Panc1 (cell line): ENCODE measurements around the gene TJAP1. TPM values are rescaled to one million over a fixed set of nuclear protein-coding genes. Genes with fewer than 3 reads are reported as not detected.

Experiments
- ATAC-seq: fragments of 200-7000 bp; cut with Tn5 transposase; 2 replicates; pipeline ENCODE4 v1.9.1; 2020; ENCODE audit warnings: mild to moderate bottlenecking, moderate library complexity
- BruUV-seq: library from RNA; stranded (reverse); fragments of 400-500 nt; replicated peaks from 2 replicates; lab custom pipeline; 2021; lab: Mats Ljungman, UMichigan
- CTCF ChIA-PET: fragments of 300-600 bp; sonication (Branson Sonifier 250); formaldehyde crosslinking; loops from one replicate; lab custom pipeline; 2022; ENCODE audit warnings: antibody characterized with exemption; lab: Charles Lee
- POLR2A ChIA-PET: fragments of 300-600 bp; sonication (Branson Sonifier 250); formaldehyde crosslinking; loops from one replicate; lab custom pipeline; 2022; ENCODE audit warnings: antibody characterized with exemption; lab: Charles Lee
- DNase-seq: peaks from one replicate; pipeline ENCODE4 v3.0.0-alpha.2; 2010; ENCODE audit warnings: low read depth, low spot score
- H3K27ac ChIP-seq: 2 replicates; pipeline ENCODE4 v1.5.1; 2011; ENCODE audit warnings: mild to moderate bottlenecking, low read length, inconsistent platforms
- H3K27me3 ChIP-seq: fragments of 200-500 bp; sonication (Bioruptor generic); 2 replicates; pipeline ENCODE4 v1.6.0; 2014; ENCODE audit warnings: low read length, inconsistent platforms; ENCODE audit not compliant: control insufficient read depth, insufficient read depth
- H3K36me3 ChIP-seq: fragments of 200-500 bp; sonication (Bioruptor generic); 2 replicates; pipeline ENCODE4 v1.5.1; 2014; ENCODE audit warnings: inconsistent platforms, mild to moderate bottlenecking, low read length, moderate library complexity; ENCODE audit not compliant: control insufficient read depth, insufficient read depth
- H3K4me1 ChIP-seq: 2 replicates; pipeline ENCODE4 v1.5.1; 2011; ENCODE audit warnings: inconsistent platforms, mild to moderate bottlenecking, low read length, moderate library complexity; ENCODE audit not compliant: control insufficient read depth, insufficient read depth
- H3K4me3 ChIP-seq, 2 experiments: 2 replicates each; pipeline ENCODE4 v1.5.1; 2011 to 2012; ENCODE audit warnings: low read depth in 2 of 2, low read length in 2 of 2, mild to moderate bottlenecking in 2 of 2, inconsistent platforms in 1 of 2, moderate library complexity in 1 of 2
- H3K9me3 ChIP-seq: fragments of 200-500 bp; sonication (Bioruptor generic); 2 replicates; pipeline ENCODE4 v1.5.1; 2014; ENCODE audit warnings: low read depth, mild to moderate bottlenecking, inconsistent platforms, low read length, moderate library complexity; ENCODE audit not compliant: control insufficient read depth, insufficient read depth
- POLR2AphosphoS5 ChIP-seq: IDR thresholded peaks from 2 replicates; pipeline ENCODE4 v1.6.1; 2012; ENCODE audit warnings: mild to moderate bottlenecking, low read depth, low read length, moderate library complexity
- SIN3A ChIP-seq: IDR thresholded peaks from 2 replicates; pipeline ENCODE4 v1.6.1; 2012; ENCODE audit warnings: low read depth, mild to moderate bottlenecking, low read length, moderate library complexity, borderline replicate concordance; ENCODE audit not compliant: insufficient read depth
- TCF7L2 ChIP-seq: IDR thresholded peaks from 2 replicates; pipeline ENCODE4 v1.6.1; 2011; ENCODE audit warnings: mild to moderate bottlenecking, low read depth, low read length, inconsistent platforms
- in situ Hi-C: cut with HindIII; loops from 2 replicates; pipeline ENCODE4 v1.10.0; 2016; ENCODE audit warnings: low sequenced_read_pairs, low pct_unique_long_range_greater_than_20kb
- intact Hi-C: fragments of 100-400 bp; cut with micrococcal nuclease; formaldehyde crosslinking; loops from one replicate; pipeline ENCODE4 v1.10.0; 2022; ENCODE audit not compliant: unreplicated experiment
- total RNA-seq: library from RNA; stranded (reverse); gene quantifications from one replicate; pipeline ENCODE4 v1.2.1, GENCODE V29; 2021; ENCODE audit not compliant: unreplicated experiment
- TF ChIP-seq, protein P1 (sequence below), 2 experiments: IDR thresholded peaks; 2 replicates each; pipeline ENCODE4 v1.6.1; 2011 to 2012; ENCODE audit warnings: low read depth in 2 of 2, control low read depth in 1 of 2, low read length in 1 of 2, mild to moderate bottlenecking in 1 of 2, moderate library complexity in 1 of 2; ENCODE audit not compliant: insufficient read depth in 1 of 2
- TF ChIP-seq, protein P2 (sequence below): fragments of 450-650 bp; IDR thresholded peaks from 2 replicates; pipeline ENCODE4 v1.5.1; 2017; ENCODE audit warnings: mild to moderate bottlenecking

The TJAP1 gene
- total RNA-seq, 1 experiment from 2014 or later = 42.7 TPM

- ATAC-seq = no peak
- intact Hi-C loops = no loop called here
These were observed 17.4 kb downstream of the TJAP1 start for GRCh38 chr6:43494766-43495165.

GRCh38 chr6:43495409-43495941 is 18.1 kb downstream of the TJAP1 start:
- TF ChIP-seq, protein P1, sequence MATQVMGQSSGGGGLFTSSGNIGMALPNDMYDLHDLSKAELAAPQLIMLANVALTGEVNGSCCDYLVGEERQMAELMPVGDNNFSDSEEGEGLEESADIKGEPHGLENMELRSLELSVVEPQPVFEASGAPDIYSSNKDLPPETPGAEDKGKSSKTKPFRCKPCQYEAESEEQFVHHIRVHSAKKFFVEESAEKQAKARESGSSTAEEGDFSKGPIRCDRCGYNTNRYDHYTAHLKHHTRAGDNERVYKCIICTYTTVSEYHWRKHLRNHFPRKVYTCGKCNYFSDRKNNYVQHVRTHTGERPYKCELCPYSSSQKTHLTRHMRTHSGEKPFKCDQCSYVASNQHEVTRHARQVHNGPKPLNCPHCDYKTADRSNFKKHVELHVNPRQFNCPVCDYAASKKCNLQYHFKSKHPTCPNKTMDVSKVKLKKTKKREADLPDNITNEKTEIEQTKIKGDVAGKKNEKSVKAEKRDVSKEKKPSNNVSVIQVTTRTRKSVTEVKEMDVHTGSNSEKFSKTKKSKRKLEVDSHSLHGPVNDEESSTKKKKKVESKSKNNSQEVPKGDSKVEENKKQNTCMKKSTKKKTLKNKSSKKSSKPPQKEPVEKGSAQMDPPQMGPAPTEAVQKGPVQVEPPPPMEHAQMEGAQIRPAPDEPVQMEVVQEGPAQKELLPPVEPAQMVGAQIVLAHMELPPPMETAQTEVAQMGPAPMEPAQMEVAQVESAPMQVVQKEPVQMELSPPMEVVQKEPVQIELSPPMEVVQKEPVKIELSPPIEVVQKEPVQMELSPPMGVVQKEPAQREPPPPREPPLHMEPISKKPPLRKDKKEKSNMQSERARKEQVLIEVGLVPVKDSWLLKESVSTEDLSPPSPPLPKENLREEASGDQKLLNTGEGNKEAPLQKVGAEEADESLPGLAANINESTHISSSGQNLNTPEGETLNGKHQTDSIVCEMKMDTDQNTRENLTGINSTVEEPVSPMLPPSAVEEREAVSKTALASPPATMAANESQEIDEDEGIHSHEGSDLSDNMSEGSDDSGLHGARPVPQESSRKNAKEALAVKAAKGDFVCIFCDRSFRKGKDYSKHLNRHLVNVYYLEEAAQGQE (IDR thresholded peaks at IDR 0.05; ENCODE audit: insufficient read depth in 1 of 2, low read depth in 2 of 2, low read length in 1 of 2) = no peak
- TF ChIP-seq TCF7L2 = no peak
- no peak for TF ChIP-seq SIN3A
- TF ChIP-seq, protein P2, sequence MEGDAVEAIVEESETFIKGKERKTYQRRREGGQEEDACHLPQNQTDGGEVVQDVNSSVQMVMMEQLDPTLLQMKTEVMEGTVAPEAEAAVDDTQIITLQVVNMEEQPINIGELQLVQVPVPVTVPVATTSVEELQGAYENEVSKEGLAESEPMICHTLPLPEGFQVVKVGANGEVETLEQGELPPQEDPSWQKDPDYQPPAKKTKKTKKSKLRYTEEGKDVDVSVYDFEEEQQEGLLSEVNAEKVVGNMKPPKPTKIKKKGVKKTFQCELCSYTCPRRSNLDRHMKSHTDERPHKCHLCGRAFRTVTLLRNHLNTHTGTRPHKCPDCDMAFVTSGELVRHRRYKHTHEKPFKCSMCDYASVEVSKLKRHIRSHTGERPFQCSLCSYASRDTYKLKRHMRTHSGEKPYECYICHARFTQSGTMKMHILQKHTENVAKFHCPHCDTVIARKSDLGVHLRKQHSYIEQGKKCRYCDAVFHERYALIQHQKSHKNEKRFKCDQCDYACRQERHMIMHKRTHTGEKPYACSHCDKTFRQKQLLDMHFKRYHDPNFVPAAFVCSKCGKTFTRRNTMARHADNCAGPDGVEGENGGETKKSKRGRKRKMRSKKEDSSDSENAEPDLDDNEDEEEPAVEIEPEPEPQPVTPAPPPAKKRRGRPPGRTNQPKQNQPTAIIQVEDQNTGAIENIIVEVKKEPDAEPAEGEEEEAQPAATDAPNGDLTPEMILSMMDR = no peak
- no peak for TF ChIP-seq POLR2AphosphoS5
- in situ Hi-C loops = no loop called here
- Histone ChIP-seq H3K4me1 (peaks cover 19% of the 10 kb centered on the region), H3K36me3 (no peaks in the 10 kb centered on the region; the same call in 1 of the 2 replicates), H3K27ac (no peak overlapping the region), H3K9me3 (no peaks in the 10 kb centered on the region), H3K27me3 (no peaks in the 10 kb centered on the region), H3K4me3 (no peak overlapping the region)
- intact Hi-C loops = no loop called here
- POLR2A ChIA-PET = no interaction called here
- CTCF ChIA-PET = interaction anchor here (0.5 to 1.6 kb wide), 4 partner anchors 9 to 65 kb away, joined by 3 to 6 read pairs (median 4); no protein-coding TSS in a partner anchor
- DNase-seq (no peak), ATAC-seq (peak; percentile 31; the same call in 1 of the 2 replicates)
- BruUV-seq = no TSS peak

More at GRCh38 chr6:43494766-43495165, 17.4 kb downstream of the TJAP1 start:
- TF ChIP-seq TCF7L2 = no peak
- TF ChIP-seq, protein P2 = no peak
- TF ChIP-seq, protein P1 (IDR thresholded peaks at IDR 0.05; ENCODE audit: insufficient read depth in 1 of 2, low read depth in 2 of 2, low read length in 1 of 2) = no peak
- no peak for TF ChIP-seq POLR2AphosphoS5
- TF ChIP-seq SIN3A = no peak
- Histone ChIP-seq H3K27me3 (no peaks in the 10 kb centered on the region), H3K4me3 (no peak overlapping the region), H3K9me3 (no peaks in the 10 kb centered on the region), H3K27ac (no peak overlapping the region), H3K36me3 (no peaks in the 10 kb centered on the region; the same call in 1 of the 2 replicates), H3K4me1 (peaks cover 19% of the 10 kb centered on the region)
- in situ Hi-C loops = no loop called here
- no TSS peak for BruUV-seq
- ChIA-PET CTCF (interaction anchor here (0.5 to 0.6 kb wide), 3 partner anchors 17 to 65 kb away, joined by 3 to 5 read pairs (median 3); no protein-coding TSS in a partner anchor), POLR2A (no interaction called here)
- no peak for DNase-seq
